Stimulated activated CD4-positive, alpha-beta T cell treated with anti-CD3 and anti-CD28 coated beads, TNF-alpha, amount 100 ng/mL, for 48 hours (primary cell): Measurements from ENCODE around the gene HYAL3.
"Not testable (repeated sequence)": the region's sequence is repeated elsewhere in the genome, so short reads cannot be mapped to it uniquely, and the experiment has no call there.

Experiments
- DNase-seq, 3 donors: peaks; one replicate each; pipeline ENCODE4 v3.0.0-alpha.2; 2020; ENCODE audit warnings: low read depth in 3 of 3

The HYAL3 gene

GRCh38 chr3:50258029-50258680, 41.0 kb downstream of the HYAL3 start:
- DNase-seq: no peak

GRCh38 chr3:50256978-50257890, 42.0 kb downstream of the HYAL3 start:
- no peak for DNase-seq

GRCh38 chr3:50255251-50255615, 44.0 kb downstream of the HYAL3 start:
- DNase-seq: no peak

GRCh38 chr3:50254577-50255250, 44.5 kb downstream of the HYAL3 start:
- no peak for DNase-seq

DNA sequence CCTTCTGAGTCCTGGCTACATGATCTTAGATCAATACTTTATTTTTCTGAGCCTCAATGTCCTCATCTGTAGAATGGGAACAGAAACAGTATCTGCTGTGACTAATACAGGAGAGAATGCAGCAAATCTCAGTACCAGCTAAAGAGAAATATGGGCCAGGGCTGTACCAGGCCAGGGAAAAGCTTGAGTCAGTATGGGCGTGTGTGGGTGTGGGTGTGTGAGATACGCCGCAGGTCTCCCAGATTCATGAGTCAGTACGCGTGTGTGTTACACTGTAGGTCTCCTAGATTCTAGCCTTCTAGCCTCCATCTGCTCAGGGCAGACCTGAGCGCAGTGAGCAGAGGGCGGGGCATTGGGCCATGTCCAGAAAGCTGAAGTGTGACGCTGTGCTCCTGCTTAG, 48.0 kb downstream of the HYAL3 start:
- peak; percentile 34 to 65 (median 56) for DNase-seq

DNA sequence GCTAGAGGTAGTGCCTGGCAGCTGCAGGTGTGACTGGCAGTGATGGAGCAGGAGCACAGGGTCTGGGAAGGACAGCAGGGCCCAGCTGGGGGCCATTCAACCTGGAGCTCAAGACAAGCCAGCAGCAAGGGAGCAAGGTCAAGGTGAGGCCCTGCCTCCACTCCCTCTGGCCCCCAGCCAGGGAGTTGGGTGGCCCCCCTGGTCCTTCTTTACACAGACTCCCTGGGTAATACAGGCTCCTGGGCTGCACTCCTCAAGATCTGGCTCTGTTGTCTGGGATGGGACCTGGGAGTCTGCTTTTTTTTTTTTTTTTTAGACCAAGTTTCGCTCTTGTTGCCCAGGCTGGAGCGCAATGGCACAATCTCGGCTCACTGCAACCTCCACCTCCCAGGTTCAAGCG, 48.7 kb downstream of the HYAL3 start:
- DNase-seq: no peak

- DNase-seq: no peak
Observed at GRCh38 chr3:50249457-50249856, 49.7 kb downstream of the HYAL3 start.

DNA sequence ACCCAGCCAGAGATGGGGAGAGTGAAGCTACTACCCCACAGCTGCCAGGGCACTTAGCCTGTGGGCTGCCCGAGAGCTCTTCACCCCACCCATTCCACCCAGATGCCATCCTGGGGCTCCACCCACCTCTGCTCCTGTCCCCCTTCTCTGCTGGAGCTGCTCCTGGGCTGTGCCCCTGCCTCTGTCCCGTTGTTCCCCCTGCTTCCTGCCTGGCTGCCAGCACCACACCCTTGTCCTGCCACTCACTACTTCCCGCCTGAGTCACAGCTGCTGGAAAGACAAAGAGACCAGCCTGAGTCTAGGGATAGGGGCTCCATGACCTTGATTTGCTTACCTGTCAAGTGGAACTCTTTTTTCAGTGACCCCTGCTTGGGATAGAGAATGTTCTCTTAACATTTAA, 50.8 kb downstream of the HYAL3 start:
- DNase-seq: no peak

DNA sequence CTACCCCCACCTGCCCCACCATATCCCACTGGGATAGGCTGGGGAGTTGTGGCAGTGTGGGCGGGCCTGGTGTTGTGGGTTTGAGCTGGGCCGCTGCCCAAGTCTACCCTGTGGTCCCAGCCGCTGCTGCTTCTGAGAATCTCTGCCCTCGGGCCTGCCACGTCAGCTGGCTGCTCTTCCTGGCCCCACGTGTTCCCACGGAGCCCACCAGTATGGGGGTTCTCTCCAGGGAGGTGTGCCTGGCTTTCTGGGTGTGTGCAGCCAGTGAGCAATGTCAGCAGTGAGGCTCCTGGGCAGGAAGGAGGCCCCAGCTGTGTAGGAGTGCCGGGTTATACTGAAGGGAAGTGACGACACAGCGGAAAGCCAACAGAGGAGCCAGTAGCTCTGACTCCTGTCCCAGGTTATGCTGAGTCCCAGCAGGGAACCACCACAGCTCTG, 52.7 kb downstream of the HYAL3 start:
- DNase-seq: peak; percentile 74 to 82 (median 82)

- peak; percentile 84 to 96 (median 92) for DNase-seq
Observed at GRCh38 chr3:50245831-50246516, 53.2 kb downstream of the HYAL3 start.

DNA sequence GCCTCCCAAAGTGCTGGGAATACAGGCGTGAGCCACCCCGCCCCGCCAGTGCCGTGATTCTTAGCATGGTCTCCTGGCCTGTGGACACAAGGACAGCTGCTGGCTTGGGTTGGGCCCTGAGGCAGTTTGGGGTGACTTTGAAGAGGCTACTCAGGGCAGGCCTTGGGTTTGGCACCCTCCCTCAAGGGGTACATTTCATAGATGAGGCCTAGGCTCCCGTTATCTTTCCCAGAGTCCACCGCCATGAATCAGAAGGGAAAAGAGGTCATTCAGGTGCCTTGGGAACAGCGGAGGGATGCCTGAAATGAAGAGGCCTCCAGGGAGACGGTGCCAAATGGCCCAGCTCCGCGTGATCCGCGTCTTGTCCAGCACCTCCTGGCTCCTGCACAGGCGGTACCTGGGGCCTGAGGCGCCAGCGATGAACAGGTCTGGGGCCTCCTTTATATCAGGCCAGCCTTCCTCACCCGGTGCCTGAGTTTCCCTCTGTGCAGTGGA, 53.9 kb downstream of the HYAL3 start:
- no peak for DNase-seq

GRCh38 chr3:50244813-50245212, 54.4 kb downstream of the HYAL3 start:
- DNase-seq: not testable (repeated sequence)

DNA sequence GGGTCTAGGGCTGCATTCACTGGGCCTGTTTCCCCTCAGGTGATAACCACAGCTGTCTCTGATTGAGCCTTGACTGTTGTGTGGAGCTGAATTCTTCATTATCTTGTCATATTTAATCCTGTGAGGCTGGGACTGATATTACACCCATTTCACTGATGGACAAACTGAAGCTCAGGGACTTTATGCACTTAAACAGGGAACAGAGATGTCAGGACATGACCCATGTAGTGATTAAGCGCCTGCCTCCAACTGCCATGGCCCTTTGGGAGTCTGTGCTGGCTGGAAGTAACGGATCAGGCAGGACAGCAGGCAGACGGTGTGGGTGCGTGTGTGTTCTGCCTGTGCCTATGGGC, 55.7 kb downstream of the HYAL3 start:
- DNase-seq: no peak

DNA sequence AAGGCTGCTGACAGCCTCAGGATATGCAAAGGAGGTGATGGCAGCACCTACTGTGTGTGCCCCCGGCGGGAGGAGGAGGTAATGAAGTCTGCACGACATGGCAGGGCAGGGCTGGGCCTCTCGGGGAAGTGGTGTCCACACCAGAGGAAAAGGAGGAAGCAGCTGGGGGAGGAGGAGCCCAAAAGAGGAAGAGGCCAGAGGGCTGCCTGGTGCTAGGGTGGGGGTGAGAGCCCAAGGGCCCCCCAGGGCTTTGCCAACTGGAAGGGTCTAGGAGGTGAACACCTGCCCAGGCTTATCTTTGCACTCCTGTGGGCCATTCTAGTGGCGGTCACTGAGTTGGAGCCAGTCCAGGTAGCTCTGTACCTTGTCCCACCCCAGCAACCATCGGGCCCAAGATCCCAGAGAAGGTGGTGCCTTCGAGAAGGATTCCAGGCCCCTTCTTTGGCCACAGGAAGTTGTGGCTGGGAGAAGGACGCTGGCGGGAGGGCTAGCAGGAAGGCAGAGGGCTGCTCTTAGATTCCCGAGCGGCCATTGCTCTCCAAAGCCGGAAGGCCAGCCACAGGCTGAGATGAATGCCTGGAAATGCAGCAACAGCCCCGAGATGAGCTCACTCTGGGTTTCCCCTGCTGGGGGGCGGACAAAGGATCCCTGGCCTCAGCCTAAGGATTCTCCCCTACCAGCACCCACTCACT, 56.2 kb downstream of the HYAL3 start:
- peak in 1 of 3 donors; percentile 31 for DNase-seq
